HCT116 (cell line): ENCODE data around the gene SYCP1. TPM values are rescaled to one million over a fixed set of nuclear protein-coding genes. Genes with fewer than 3 reads are reported as not detected.

Experiments used
- ATAC-seq: fragments of 200-7000 bp; cut with Tn5 transposase; 2 replicates; pipeline ENCODE4 v1.9.1; 2020; ENCODE audit warnings: mild to moderate bottlenecking, moderate library complexity
- Bru-seq: library from RNA; stranded (reverse); fragments of 400-500 nt; gene quantifications from one replicate; lab custom pipeline; 2021; lab: Mats Ljungman, UMichigan
- BruChase-seq, 2 experiments: library from RNA; stranded (reverse); fragments of 400-500 nt; gene quantifications; one replicate each; lab custom pipeline; 2021; lab: Mats Ljungman, UMichigan
- BruUV-seq: library from RNA; stranded (reverse); fragments of 400-500 nt; replicated peaks from 2 replicates; lab custom pipeline; 2021; lab: Mats Ljungman, UMichigan
- CTCF ChIA-PET: fragments of 300-600 bp; sonication (Branson Sonifier 250); formaldehyde crosslinking; loops from one replicate; lab custom pipeline; 2021; ENCODE audit warnings: antibody characterized with exemption; lab: Charles Lee
- POLR2A ChIA-PET: fragments of 300-600, 350-600 bp; sonication (Branson Sonifier 250); formaldehyde crosslinking; loops from one replicate; lab custom pipeline; 2021; ENCODE audit warnings: antibody characterized with exemption; lab: Charles Lee
- RAD21 ChIA-PET, 2 experiments: fragments of 300-600 bp; sonication (Branson Sonifier 250); formaldehyde crosslinking; loops; one replicate each; lab custom pipeline; 2023; ENCODE audit warnings: low total read pairs in 2 of 2; ENCODE audit not compliant: uncharacterized antibody in 2 of 2, unreplicated experiment in 2 of 2, low non-redundant PET in 1 of 2; lab: Charles Lee
- DNase-seq: peaks from one replicate; pipeline ENCODE4 v3.0.0-alpha.2; 2010; ENCODE audit warnings: low read depth, low spot score
- H2AFZ ChIP-seq: fragments of 200-600 bp; shearing (Covaris generic), sonication (generic); 2 replicates; pipeline ENCODE4 v1.6.1; 2017; ENCODE audit warnings: low read depth, mixed run types, mixed read lengths, antibody characterized with exemption, low read length; ENCODE audit not compliant: poor library complexity, severe bottlenecking
- H3K27ac ChIP-seq: 2 replicates; pipeline ENCODE4 v1.5.1; 2012; ENCODE audit warnings: low read depth, low read length
- H3K27me3 ChIP-seq: fragments of 200-600 bp; sonication (generic); 2 replicates; pipeline ENCODE4 v1.6.1; 2016; ENCODE audit warnings: mixed run types, low read length, mixed read lengths; ENCODE audit not compliant: insufficient read depth
- H3K36me3 ChIP-seq, 2 experiments: fragments of 200-500 bp in 1 of 2; fragments of 200-600 bp in 1 of 2; sonication (Bioruptor generic) in 1 of 2; sonication (generic) in 1 of 2; 2 replicates each; pipeline versions ENCODE4 v1.5.1 to v1.6.1; 2014 to 2016; ENCODE audit warnings: low read length in 2 of 2, inconsistent platforms in 1 of 2, mixed read lengths in 1 of 2, mixed run types in 1 of 2; ENCODE audit not compliant: insufficient read depth in 2 of 2, control insufficient read depth in 1 of 2
- H3K4me1 ChIP-seq, 2 experiments: fragments of 200-600 bp in 1 of 2; sonication (generic) in 1 of 2; 2 replicates each; pipeline versions ENCODE4 v1.5.1 to v1.6.1; 2012 to 2017; ENCODE audit warnings: low read length in 2 of 2, inconsistent platforms in 1 of 2, mild to moderate bottlenecking in 1 of 2, mixed read lengths in 1 of 2, mixed run types in 1 of 2, moderate library complexity in 1 of 2; ENCODE audit not compliant: insufficient read depth in 2 of 2, control insufficient read depth in 1 of 2
- H3K4me2 ChIP-seq: fragments of 200-600 bp; sonication (generic); 2 replicates; pipeline ENCODE4 v1.6.1; 2017; ENCODE audit warnings: mixed run types, low read length, mixed read lengths
- H3K4me3 ChIP-seq, 2 experiments: fragments of 200-600 bp in 1 of 2; sonication (generic) in 1 of 2; replicated peaks in 1 of 2; 2 replicates each; pipeline ENCODE4 v1.5.1; 2011 to 2016; ENCODE audit warnings: low read length in 2 of 2, control low read depth in 1 of 2, low read depth in 1 of 2, mild to moderate bottlenecking in 1 of 2, mixed read lengths in 1 of 2, mixed run types in 1 of 2
- H3K79me2 ChIP-seq: fragments of 200-600 bp; sonication (generic); 2 replicates; pipeline ENCODE4 v1.6.1; 2017; ENCODE audit warnings: mild to moderate bottlenecking, mixed run types, low read length, moderate library complexity, mixed read lengths; ENCODE audit not compliant: insufficient read depth
- H3K9ac ChIP-seq: fragments of 200-600 bp; sonication (generic); 2 replicates; pipeline ENCODE4 v1.6.1; 2016; ENCODE audit warnings: low read length, mixed read lengths
- H3K9me2 ChIP-seq: fragments of 200-600 bp; sonication (generic), shearing (Covaris generic); 2 replicates; pipeline ENCODE4 v1.6.1; 2017; ENCODE audit warnings: mixed run types, mild to moderate bottlenecking, moderate library complexity; ENCODE audit not compliant: insufficient read depth
- H3K9me3 ChIP-seq, 2 experiments: fragments of 200-500 bp in 1 of 2; fragments of 200-600 bp in 1 of 2; sonication (Bioruptor generic) in 1 of 2; sonication (generic) in 1 of 2; 2 replicates each; pipeline ENCODE4 v1.6.1; 2014 to 2017; ENCODE audit warnings: low read length in 2 of 2, mixed read lengths in 2 of 2, inconsistent platforms in 1 of 2, low read depth in 1 of 2, mild to moderate bottlenecking in 1 of 2, mixed run types in 1 of 2, moderate library complexity in 1 of 2; ENCODE audit not compliant: control insufficient read depth in 1 of 2, insufficient read depth in 1 of 2
- H4K20me1 ChIP-seq: fragments of 200-600 bp; sonication (generic), shearing (Covaris generic); 2 replicates; pipeline ENCODE4 v1.6.1; 2017; ENCODE audit warnings: mixed run types, mild to moderate bottlenecking, moderate library complexity; ENCODE audit not compliant: insufficient read depth
- ATF3 ChIP-seq: IDR thresholded peaks from 2 replicates; pipeline ENCODE4 v1.6.1; 2012
- CBX3 ChIP-seq: IDR thresholded peaks from 2 replicates; pipeline ENCODE4 v1.6.1; 2012; ENCODE audit warnings: low read depth
- CEBPB ChIP-seq: IDR thresholded peaks from 2 replicates; pipeline ENCODE4 v1.6.1; 2012; ENCODE audit warnings: low read depth
- CTCF ChIP-seq, 3 experiments: fragments of 200-600 bp in 1 of 3; sonication (generic) in 1 of 3; IDR thresholded peaks in 2 of 3; conservative IDR thresholded peaks in 1 of 3; 2 replicates each; pipeline ENCODE4 v1.5.1; 2012 to 2017; ENCODE audit warnings: low read depth in 2 of 3, low read length in 2 of 3, antibody characterized with exemption in 1 of 3, borderline replicate concordance in 1 of 3, control low read depth in 1 of 3, mild to moderate bottlenecking in 1 of 3, mixed read lengths in 1 of 3, mixed run types in 1 of 3, moderate library complexity in 1 of 3; ENCODE audit not compliant: insufficient read depth in 1 of 3
- ELF1 ChIP-seq: IDR thresholded peaks from 2 replicates; pipeline ENCODE4 v1.6.1; 2012; ENCODE audit warnings: low read depth, borderline replicate concordance
- FOSL1 ChIP-seq: IDR thresholded peaks from 2 replicates; pipeline ENCODE4 v1.6.1; 2012; ENCODE audit warnings: low read depth
- JUND ChIP-seq: IDR thresholded peaks from 2 replicates; pipeline ENCODE4 v1.6.1; 2012
- RAD21 ChIP-seq: IDR thresholded peaks from 2 replicates; pipeline ENCODE4 v1.6.1; 2012; ENCODE audit warnings: low read depth, mild to moderate bottlenecking
- SIN3A ChIP-seq: IDR thresholded peaks from 2 replicates; pipeline ENCODE4 v1.6.1; 2012; ENCODE audit warnings: low read depth
- SRF ChIP-seq: IDR thresholded peaks from 2 replicates; pipeline ENCODE4 v1.6.1; 2012; ENCODE audit warnings: low read depth
- intact Hi-C: fragments of 100-400 bp; cut with micrococcal nuclease; formaldehyde crosslinking; loops from 2 replicates; pipeline ENCODE4 v1.10.0; 2022
- long read RNA-seq: library from polyadenylated mRNA; unstranded; transcript quantifications from one replicate; pipeline ENCODE4 v2.0.0, GENCODE V29; 2021; ENCODE audit not compliant: unreplicated experiment
- polyA plus RNA-seq: library from polyadenylated mRNA; unstranded; fragments of >200 nt; gene quantifications from 2 replicates; pipeline ENCODE4 v1.2.1, GENCODE V29; 2012; ENCODE audit warnings: missing spikeins
- total RNA-seq: library from RNA; stranded (reverse); gene quantifications from one replicate; pipeline ENCODE4 v1.2.1, GENCODE V29; 2021; ENCODE audit not compliant: unreplicated experiment
- TF ChIP-seq, protein P1 (sequence below): IDR thresholded peaks from 2 replicates; pipeline ENCODE4 v1.6.1; 2011; ENCODE audit warnings: mild to moderate bottlenecking, low read length, moderate library complexity; ENCODE audit not compliant: insufficient replicate concordance; ENCODE audit errors: extremely low read depth

Gene SYCP1
- not detected for total RNA-seq
- not detected in 2 replicates for polyA plus RNA-seq
- not detected for Bru-seq, nascent RNA
- not detected for BruChase-seq, experiment 1, labeled RNA remaining after a 6-hour chase
- BruChase-seq, experiment 2, labeled RNA remaining after a 2-hour chase = percentile 2 among the genes with signal in this experiment
- long read RNA-seq = 0 reads

DNA sequence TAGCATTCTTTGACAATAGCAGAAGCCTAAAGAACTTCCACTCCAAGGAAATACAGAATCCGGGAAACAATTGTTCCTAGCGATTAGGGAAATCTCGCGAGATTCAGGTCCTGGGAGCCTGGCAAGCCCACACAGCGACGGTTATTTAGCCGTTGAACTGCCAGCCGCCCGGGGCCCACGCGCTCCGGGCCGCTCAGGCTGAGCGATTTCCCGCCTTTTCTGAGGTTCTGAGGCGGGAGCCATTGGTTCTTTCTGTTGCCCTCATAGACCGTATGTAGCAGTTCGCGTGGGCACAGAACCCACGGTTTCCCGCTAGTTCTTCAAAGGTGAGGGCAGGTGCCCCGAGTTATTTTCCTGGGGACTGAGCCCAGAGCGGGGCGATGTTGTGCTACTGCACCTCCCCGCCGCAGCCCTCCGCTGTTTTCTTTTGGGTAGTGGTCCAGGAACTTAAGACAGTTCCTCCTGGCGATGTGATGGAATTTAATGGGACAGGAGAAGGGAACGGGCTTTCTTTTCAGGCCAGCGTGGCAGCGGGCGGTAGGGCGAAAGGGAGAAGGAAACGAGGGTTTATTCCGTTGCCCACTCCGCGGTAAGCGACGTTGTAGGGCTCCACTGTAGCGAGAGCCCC lies at the start of gene SYCP1:
TSS of gene SYCP1 (plus strand) at position 171 of the 628 bp plus-strand sequence. CDS start 602 bp downstream, outside the sequence.
- Histone ChIP-seq H3K27me3 (no peaks in the 10 kb centered on the region), H3K79me2 (no peaks in the 10 kb centered on the region), H3K27ac (no peak within 1 kb of the TSS), H3K4me3 (no peak within 1 kb of the TSS), H3K36me3 (no peaks in the 10 kb centered on the region), H3K4me2 (no peak within 1 kb of the TSS), H3K9ac (no peak within 1 kb of the TSS), H3K4me1 (no peaks in the 10 kb centered on the region), H3K9me3 (no peaks in the 10 kb centered on the region), H4K20me1 (no peaks in the 10 kb centered on the region), H2AFZ (no peak within 1 kb of the TSS), H3K9me2 (no peaks in the 10 kb centered on the region)
- ChIA-PET POLR2A (no interaction called here), RAD21 (no interaction called here), CTCF (no interaction called here)
- DNase-seq (no peak), ATAC-seq (no peak)
- BruUV-seq = no TSS peak
- no peak for TF ChIP-seq SIN3A
- no peak for TF ChIP-seq RAD21
- no peak for TF ChIP-seq JUND
- TF ChIP-seq, protein P1, sequence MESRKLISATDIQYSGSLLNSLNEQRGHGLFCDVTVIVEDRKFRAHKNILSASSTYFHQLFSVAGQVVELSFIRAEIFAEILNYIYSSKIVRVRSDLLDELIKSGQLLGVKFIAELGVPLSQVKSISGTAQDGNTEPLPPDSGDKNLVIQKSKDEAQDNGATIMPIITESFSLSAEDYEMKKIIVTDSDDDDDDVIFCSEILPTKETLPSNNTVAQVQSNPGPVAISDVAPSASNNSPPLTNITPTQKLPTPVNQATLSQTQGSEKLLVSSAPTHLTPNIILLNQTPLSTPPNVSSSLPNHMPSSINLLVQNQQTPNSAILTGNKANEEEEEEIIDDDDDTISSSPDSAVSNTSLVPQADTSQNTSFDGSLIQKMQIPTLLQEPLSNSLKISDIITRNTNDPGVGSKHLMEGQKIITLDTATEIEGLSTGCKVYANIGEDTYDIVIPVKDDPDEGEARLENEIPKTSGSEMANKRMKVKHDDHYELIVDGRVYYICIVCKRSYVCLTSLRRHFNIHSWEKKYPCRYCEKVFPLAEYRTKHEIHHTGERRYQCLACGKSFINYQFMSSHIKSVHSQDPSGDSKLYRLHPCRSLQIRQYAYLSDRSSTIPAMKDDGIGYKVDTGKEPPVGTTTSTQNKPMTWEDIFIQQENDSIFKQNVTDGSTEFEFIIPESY = no peak
- TF ChIP-seq CEBPB = no peak
- no peak for TF ChIP-seq SRF
- no peak for TF ChIP-seq CBX3
- intact Hi-C loops = no loop called here

- ATAC-seq = no peak
- Histone ChIP-seq H3K9ac (no peak overlapping the region), H3K9me3 (no peaks in the 10 kb centered on the region), H3K9me2 (no peaks in the 10 kb centered on the region), H3K79me2 (no peaks in the 10 kb centered on the region), H3K27ac (no peak overlapping the region), H4K20me1 (no peaks in the 10 kb centered on the region), H3K27me3 (no peaks in the 10 kb centered on the region), H3K4me1 (no peaks in the 10 kb centered on the region), H2AFZ (no peak overlapping the region), H3K36me3 (no peaks in the 10 kb centered on the region), H3K4me2 (no peak overlapping the region), H3K4me3 (no peak overlapping the region)
- POLR2A ChIA-PET = no interaction called here
- no peak for TF ChIP-seq CEBPB
- no peak for TF ChIP-seq FOSL1
- TF ChIP-seq ATF3 = no peak
- no peak for TF ChIP-seq ELF1
- TF ChIP-seq CTCF (IDR thresholded peaks at IDR 0.05 in 2 of 3, conservative IDR thresholded peaks at IDR 0.05 in 1 of 3; ENCODE audit: borderline replicate concordance in 1 of 3, insufficient read depth in 1 of 3, low read depth in 2 of 3, low read length in 2 of 3) = no peak
- CTCF ChIA-PET = no interaction called here
- no peak for DNase-seq
- RAD21 ChIA-PET = no interaction called here
- intact Hi-C loops = no loop called here
- no TSS peak for BruUV-seq
These were observed 34.8 kb upstream of the SYCP1 start for GRCh38 chr1:114819869-114820268.
